ENCODE measurements around the gene MORN1.

The MORN1 gene

GRCh38 chr1:2316451-2316961, 74.8 kb downstream of the MORN1 start:
- DNase-seq, result no peak

DNA sequence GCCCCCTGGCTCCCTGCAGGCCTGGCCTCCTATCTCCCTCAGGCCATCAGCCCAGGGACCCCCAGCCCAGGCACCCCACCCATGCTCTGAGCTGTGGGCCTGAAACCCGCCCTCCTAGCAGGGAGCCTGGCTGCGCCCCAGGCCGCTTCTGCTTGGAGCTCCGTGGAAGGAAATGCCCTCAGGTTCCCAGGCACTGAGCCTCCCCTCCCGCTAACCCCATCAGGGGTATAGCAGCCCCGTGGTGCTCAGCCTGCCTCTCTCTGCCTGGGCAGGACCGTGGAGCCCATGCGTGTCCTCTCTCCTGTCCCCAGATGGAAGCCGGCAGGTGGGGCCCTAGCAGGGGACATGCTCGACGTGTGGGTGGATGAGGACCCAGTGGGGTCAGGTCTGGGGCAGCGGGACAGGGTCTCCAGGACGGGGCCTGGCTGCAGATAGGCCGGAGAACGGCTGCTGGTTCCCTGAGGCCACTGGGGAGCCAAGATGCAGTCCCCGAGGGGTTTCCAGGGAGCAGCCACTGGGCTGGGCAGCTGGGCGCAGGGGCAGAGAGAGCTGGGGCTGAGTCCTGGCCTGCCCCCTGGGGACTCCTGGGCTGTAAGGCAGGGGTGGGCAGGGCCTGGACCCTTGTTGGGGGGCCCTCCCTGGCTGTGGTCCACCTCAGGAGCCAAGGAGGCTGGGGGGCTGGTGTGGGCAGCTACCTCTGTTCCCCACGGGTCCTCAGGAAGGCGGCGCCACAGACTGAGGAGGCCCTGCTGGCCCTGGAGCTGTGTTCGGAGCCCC, 75.5 kb downstream of the MORN1 start:
- DNase-seq, result no peak

GRCh38 chr1:2314803-2315673, 76.3 kb downstream of the MORN1 start:
- DNase-seq, result no peak

GRCh38 chr1:2314273-2314802, 77.0 kb downstream of the MORN1 start:
- DNase-seq, result no peak

DNA sequence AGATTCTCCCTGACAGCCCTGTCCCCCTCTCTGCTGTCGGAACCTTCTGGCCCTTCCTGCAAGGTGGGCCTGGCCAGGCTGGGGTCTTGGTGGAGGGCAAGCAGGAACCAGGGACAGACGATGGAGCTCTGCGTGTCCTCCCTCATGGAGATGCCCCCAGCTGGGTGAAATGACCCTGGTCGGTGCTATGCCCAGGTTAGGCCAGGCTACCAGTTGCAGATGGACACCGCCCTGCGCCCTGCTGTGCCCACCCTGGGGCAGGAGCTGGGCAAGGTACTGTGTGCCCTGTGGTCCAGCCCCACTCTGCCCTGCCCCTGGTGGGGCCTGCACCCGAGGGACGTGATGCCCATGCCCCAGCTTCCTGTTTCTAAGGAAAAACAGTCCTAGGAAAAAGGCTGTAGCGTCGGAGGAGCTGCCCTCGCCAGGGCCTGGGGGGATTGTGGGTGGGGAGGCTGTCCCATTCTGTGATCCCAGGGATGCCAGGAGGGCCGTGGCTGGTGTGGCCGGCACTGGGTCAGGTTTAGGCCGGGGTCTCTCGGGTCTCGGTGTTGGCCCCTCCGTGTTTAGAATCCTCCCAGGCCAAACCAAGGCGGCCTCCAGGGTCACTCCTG, 77.6 kb downstream of the MORN1 start:
- DNase-seq, result no peak

DNA sequence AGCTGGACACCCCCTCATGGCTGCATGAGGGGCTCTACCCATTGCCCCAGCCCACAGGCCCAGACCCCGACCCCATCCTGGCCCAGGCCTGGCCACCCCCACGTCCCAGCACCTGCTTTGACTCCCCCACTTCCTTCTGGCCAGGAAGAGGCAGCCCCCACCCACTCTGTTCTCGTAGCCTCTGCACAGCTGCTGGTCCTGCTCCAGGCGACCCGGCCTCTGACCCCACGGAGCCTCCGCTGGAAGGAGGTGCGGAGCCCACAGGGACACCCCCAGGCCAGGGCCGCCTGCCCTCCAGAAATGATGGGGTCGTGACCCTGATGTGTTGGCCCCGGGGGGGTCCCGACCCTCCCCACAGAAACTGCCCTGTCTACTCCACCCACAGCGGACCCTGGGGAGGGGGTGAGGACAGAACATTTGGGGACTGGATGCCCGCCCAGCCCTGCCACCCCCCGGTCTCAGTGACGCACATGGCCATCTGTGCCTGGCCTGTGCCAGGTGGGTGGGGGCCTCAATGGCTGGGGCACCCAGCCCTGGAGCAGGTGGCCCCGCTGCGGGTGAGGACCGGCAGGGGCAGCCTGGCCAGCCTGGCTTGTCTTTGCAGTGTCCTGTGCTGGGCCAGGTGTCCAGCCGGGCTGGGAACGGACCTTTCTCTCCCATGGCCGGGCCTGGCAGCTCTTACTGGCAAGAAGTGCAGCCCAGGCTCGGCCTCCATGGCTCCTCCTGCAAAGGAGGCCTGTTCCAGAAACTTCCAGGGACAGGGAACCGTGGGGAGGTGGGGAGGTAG, 78.6 kb downstream of the MORN1 start:
- DNase-seq, result no peak

- no peak for DNase-seq
Observed at GRCh38 chr1:2312160-2312514, 79.2 kb downstream of the MORN1 start.

DNA sequence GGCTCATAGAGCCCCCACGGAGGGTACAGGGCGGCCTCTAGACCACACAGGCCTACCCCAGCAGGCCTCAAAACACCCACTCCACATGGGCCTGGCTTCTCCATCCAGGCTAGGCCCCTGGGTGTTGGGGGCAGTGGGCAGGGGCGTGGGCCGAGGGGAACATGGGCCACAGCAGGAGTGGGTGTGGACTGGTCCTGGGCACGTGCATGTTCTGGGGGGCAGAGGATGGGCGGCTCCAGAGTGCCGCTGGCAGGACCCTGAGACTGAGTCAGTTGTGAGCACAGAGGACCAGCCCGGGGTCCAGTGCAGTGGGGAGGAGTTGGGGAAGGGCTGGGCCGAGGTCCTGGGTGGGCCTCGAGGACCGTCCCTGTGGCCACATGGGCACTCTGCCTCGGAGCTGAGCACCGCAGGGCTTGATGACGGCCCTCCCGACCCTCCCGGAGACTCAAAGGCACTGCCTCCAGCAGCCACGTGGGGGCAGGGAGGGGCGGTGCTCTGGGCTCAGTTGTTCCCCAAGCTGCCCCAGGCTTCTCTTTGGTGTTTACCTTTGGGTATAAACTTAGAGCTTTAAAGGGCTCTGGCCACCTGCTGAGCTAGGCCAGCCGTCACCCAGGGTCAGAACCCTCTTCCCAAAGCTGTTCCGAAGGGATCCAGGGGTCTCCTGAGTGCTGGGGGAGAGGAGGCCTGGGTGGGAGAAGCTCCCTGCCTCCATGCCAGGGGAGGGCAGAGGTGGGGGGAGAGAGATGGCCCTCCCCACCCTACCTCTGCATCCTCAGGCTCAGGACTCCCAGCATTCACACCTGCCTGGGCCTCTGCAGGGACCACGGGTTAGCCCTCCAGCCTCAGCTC, 79.9 kb downstream of the MORN1 start:
- DNase-seq, result no peak

GRCh38 chr1:2310332-2311183, 80.8 kb downstream of the MORN1 start:
- DNase-seq, result no peak

DNA sequence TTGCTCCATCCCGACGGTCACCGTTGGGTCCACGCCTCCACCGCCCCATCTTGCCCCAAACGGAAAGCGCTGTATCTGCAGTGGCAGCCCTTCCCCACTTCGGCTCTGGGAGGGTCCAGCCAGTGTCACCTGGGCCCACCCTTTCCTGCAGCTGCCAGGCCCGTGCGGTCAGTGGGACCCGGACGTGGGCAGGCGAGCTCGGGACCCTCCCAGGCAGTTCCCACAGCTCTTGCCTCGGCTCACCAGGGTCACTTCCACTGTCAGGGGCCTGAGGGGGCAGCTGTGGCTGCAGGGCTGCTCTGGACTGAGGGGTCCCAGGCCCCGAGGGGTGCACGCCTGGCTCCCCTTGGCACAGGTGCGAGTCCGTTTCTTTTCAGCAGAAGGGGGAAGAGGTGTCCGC, 82.5 kb downstream of the MORN1 start:
- DNase-seq, result no peak

GRCh38 chr1:2307972-2308371, 83.4 kb downstream of the MORN1 start:
- DNase-seq, result no peak

GRCh38 chr1:2307064-2307605, 84.2 kb downstream of the MORN1 start:
- DNase-seq, result no peak

DNA sequence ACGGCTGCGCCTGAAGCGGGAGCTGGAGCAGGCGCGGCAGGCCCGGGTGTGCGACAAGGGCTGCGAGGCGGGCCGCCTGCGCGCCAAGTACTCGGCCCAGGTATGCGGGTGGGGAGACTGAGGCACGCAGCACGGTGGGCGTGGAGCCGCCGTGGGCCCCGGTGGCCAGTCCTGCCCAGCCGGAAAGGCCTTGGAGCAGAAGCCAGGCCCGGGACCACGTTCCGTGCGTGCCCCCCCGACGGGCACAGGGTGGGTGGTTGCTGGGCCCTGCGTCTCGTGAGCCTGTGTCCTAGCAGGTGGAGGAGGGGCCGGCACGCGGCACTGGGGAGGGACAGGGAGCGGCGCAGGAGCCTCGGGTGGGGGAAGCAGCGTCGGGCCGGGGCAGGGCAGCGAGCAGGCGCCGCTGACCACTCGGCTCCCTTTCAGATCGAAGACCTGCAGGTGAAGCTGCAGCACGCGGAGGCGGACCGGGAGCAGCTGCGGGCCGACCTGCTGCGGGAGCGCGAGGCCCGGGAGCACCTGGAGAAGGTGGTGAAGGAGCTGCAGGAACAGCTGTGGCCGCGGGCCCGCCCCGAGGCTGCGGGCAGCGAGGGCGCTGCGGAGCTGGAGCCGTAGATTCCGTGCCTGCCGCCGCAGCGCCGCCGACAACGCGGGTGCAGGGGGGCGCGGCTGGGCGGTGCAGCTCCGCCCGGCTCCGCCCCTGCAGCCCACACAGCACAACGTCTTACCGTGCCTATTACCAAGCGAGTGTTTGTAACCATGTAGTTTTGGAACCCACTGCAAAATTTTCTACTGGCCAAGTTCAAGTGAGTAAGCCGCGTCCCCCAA, 85.0 kb downstream of the MORN1 start:
- DNase-seq, result no peak

DNA sequence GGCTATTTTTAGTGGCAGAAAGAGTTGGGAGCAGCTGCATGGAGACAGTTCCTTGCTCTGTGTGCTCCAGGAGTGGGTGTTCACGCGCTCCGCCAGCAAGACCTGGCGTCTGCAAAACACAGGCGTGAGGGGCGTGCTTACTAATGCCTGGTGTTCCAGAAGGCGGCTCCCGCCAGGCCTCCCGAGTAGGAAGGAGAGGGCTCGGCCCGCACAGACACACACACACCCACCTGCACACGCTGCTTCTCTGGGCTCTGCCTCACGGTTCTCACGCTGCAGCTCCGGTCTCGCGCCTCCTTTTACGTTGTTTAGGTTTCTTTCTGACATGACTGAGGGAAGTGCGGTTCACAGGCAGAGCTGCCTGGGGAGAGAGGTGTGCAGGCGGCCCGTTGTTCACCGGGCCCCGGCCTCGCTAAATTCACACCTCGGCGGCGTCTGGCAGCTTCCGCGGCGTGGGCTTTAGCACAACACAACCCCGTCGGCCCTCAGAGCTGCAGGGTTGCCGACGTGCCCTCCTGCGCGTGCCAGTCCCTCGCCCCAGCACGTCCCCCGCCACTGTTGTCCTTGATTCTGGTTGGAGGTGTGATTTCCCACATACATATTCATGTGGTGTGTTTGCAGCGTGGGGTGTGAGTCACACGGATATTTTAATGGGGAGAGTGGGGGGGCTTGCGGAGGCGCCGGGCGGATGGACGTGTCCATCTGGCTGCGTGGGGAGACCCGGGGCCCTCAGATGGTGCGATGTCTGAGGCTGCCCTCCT, 86.3 kb downstream of the MORN1 start:
- no peak for DNase-seq

- no peak for DNase-seq
Observed at GRCh38 chr1:2304282-2304681, 87.1 kb downstream of the MORN1 start.

- DNase-seq, result no peak
Observed at GRCh38 chr1:2303781-2304180, 87.6 kb downstream of the MORN1 start.

DNA sequence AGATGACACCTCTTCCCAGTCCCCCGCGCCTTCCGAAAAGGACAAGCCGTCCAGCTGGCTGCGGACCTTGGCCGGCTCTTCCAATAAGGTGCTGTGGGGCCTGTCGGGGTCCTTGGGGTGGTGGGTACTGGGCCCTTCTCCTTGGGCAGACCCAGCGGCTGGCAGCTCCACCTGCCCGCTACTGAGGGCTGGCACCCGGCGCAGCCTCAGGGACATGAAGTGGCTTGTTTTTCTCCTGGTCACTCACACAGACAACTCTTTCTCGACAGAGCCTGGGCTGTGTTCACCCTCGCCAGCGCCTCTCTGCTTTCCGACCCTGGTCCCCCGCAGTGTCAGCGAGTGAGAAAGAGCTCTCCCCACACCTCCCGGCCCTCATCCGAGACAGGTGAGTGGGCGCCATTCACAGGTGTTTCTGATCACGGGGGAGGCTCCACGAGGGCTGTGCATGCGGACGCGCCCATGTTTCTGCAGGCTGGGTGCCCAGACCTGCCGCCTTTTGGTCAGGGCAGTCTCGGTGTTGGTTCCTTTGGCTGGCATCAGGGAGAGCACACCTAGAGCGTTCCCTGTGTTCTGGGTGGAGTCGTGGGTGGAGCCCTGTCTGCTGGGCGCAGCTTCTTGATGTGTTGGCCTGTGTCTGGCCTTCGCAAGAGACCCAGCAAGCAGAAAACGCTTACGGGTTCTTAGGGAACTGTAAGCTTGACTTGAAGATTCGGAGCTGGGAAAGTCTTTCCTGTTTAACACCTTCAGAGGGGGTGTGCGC, 88.2 kb downstream of the MORN1 start:
- no peak for DNase-seq
